NCI-H82 (cell line): ENCODE results near the gene LDLRAD3.
A peak's percentile ranks its signal among the peaks of the same experiment; 100 is the strongest.
"Not testable (repeated sequence)": the region's sequence is repeated elsewhere in the genome, so short reads cannot be mapped to it uniquely, and the experiment has no call there.

Experiments used
- DNase-seq: peaks from one replicate; lab custom pipeline; 2025; lab: John Stamatoyannopoulos, UW

LDLRAD3 gene

DNA sequence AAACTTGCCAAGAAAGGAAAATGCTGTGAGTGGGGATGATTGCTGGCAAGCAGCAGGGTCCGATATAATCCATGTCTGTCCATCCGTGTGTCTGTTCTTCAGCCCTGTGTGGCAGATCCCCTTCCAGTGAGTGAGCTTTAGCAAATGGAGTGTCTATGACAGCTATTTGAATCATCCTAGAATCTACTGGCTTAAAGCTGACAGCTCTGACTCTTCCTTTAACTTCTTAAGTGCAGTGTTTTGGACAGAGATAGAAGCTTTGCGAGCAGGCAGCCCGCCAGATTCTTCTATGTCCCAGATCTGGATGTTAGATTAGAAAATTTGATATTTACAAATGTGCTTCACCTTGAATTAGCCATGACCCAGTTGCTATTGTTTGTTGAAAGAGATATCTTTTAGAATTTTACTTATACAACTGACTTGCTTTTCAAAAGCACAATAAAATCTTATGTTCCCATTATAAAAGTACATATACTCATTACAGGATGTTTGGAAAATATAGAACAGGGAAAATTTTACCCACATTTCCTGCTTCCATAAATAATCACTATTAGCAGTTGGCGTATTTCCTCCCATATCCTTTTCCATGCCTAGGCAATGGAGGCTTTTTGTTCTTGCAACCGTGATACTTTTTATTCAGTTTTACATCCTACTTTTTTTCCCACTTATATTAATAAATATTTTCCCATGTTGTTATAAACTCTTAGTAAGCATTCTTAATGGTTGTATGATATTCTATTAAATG, 220.8 kb downstream of the LDLRAD3 start:
- no peak for DNase-seq

- no peak for DNase-seq
Measured at GRCh38 chr11:36165621-36166397, 221.9 kb downstream of the LDLRAD3 start.

DNA sequence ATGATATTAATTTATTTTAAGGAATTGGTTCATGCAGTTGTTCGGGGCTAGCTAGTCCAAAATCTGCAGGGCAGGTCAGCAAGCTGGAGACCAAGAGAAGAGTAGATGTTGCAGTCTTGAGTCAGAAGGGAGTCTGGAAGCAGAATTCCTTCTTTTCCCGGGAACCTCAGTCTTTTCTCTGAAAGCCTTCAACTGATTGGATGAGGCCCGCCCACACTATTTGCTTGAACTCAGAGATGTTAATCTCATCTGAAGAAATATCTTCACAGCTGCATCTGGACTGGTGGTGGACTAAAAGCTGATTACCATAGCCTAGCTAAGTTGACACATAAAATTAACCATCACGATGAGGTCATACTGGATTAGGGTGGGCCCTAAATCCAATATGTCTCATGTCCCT, 223.2 kb downstream of the LDLRAD3 start:
- DNase-seq: peak; percentile 67

- DNase-seq: no peak
Measured at GRCh38 chr11:36167729-36168128, 223.9 kb downstream of the LDLRAD3 start.

GRCh38 chr11:36177836-36178235, 234.0 kb downstream of the LDLRAD3 start:
- DNase-seq: no peak

- DNase-seq: no peak
Measured at GRCh38 chr11:36186340-36187175, 242.7 kb downstream of the LDLRAD3 start.

DNA sequence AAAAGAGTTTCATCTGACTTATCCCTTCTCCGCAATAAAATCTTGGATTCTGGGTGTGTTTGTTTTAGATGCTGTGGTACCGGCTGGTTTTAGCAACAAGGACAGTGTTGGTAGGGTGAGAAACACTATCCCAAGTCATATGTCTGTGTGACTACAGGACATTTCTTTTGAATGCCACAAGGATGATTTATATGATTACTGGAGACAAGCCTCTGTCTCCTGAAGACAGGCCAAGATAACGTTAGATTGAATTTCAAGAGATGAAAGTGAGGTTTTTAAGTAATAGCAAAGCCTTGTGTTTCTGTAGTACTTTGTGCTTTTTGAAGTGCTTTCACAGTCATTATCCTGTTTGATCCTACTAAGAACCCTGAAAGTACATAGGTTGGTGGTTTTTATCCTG, 243.8 kb downstream of the LDLRAD3 start:
- no peak for DNase-seq

DNA sequence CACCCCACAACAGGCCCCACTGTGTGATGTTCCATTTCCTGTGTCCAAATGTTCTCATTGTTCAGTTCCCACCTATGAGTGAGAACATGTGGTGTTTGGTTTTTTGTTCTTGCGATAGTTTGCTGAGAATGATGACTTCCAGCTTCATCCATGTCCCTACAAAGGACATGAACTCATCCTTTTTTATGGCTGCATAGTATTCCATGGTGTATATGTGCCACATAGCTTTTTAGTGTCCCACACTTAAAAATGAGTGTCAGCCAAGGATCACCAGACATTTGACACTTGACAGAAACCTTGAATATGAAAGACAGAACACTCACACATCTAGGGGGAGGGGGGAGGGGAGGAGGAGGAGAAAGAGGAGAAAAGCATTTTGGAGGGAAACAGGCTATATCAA, 245.9 kb downstream of the LDLRAD3 start:
- DNase-seq: not testable (repeated sequence)

DNA sequence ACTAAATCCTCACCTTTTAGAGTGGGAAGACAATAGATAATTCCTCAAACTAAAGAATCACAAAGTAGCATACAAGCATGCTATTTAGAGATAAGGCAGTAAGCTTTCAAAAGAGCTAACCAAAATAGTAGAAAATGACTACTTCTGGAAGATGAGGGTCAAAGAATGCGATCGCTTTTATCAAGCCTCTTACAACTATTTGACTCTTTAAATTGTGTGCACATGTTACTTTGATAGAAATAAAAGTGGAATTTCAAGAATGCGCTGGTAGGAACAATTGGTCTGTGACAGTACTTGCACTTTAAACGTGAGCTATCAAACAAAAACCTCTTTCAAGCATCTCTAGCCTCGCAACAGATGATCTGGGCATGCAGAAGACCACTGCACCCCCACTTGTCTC, 248.1 kb downstream of the LDLRAD3 start:
- DNase-seq: no peak

DNA sequence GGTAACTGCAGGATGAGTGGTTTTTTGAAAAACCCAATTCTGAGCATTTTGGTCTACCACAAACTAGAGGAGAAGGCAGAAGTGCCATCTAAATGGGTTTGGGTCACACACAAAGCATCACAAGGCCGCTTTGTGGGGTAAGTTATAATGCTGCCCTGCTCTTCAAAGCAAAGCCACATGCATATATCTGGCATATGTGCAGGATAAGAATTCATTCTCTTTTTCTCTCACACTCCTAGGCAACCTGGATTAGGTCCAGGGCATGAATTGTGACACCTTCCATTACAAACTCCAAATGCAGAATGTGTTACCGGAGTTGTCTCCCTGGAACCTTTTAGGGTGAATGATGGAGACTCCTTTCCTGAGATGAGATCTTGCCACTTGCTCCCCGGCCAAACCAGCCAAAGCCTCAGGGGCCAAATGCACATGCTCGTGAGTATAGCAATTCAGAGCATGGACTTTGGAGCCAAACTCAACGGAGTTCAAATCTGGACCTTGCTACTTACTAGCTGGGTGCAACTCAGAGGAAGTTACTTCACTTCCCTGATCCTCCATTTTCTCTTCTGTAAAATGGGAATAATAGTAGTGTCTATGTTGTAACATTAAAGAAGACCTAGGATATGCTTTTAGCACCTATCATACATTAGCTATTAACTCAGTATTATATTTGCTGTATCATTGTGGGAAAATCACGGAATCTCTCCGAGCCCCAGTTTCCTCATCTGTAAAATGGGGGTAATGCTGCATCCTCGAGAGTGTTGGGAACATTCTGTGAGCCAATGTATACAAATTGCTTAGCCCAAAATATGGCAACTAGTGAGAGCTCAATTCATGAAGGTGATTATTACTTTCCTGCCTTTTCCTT, 248.8 kb downstream of the LDLRAD3 start:
- DNase-seq: no peak

- no peak for DNase-seq
Measured at GRCh38 chr11:36193290-36193619, 249.4 kb downstream of the LDLRAD3 start.

GRCh38 chr11:36193721-36194120, 249.9 kb downstream of the LDLRAD3 start:
- DNase-seq: no peak

DNA sequence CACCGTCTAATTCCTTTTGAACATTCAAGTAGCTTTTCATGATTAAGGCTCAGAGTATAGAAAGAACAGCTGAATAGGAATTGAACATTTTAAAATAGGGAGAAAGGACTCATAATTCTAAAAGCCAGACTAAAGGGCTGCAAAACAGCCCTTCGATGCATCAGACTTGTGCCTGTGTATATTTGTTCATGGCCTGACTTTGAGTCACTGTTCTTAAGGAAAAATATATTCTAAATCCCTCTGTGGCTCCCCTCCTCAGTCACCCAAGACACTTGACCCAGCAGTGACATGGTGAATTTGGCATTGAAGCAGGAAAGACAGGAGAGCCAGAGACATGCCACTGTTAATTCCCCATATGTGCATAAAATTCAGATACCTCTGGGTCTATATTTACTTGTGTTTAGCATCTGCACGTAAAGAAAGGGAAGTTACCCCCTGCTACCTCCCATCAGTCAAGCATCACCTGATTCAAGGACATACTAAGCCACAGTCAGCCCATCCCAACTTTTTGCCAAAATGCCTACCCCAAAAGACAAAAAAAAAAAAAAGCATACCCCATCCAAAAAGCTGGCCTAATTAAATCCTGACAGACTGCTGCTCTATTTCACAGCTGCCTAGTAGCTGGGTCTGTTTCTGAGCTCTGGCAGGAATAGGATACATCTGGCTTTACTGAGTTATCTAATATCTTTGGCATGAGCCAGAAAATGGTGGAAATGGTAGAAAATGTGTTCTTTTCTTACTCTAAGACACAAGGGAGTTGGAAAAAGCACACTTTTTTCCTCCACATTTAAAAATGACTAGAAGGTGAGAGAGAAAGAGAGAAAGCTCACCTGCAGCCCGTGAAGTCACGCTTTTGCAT, 251.9 kb downstream of the LDLRAD3 start:
- no peak for DNase-seq

DNA sequence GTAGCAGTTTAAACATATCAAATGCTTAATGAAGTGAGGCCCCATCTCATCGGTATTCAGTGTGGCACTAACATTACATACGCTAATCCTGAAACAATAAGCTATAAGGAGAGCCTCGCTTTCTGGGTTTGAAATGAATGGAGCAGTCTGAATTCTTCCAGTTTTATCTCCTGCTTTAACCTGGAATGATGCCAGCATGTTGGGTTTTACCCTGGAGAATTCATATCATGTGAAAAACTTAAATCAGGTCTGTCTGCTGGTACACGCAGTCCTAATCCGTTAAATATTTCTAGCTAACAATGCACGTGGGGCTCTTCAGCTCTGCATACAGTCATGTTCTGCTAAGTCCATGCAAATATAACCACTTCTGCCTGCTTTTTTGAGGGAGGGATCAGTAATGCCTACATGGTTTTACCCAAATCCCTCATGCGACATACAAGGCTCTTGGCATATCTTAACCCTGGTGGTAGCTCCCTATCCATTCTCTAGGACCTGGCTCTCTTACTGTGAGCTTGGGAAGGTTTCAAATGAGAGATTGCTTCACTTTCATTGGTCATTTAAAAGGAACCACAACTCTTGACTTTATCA, 252.6 kb downstream of the LDLRAD3 start:
- no peak for DNase-seq

DNA sequence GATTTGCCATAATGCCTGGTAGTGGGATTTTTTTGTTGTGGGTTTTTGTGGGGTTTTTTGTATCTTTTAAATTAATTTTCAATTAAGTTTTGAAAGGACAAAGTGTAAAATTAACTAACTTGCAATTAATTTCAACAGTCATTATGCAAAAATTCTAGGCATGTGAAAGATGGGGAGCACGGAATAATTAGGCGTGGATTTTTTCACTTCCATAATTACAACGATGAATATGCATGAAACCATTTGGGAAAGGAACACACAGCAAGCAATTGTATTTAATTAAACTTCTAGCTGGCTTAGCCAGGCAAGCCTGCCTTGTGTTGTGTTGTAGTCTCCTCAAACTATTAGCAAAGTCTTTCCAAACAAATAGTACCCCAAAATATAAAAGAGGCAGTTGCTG, 257.5 kb downstream of the LDLRAD3 start:
- DNase-seq: no peak

DNA sequence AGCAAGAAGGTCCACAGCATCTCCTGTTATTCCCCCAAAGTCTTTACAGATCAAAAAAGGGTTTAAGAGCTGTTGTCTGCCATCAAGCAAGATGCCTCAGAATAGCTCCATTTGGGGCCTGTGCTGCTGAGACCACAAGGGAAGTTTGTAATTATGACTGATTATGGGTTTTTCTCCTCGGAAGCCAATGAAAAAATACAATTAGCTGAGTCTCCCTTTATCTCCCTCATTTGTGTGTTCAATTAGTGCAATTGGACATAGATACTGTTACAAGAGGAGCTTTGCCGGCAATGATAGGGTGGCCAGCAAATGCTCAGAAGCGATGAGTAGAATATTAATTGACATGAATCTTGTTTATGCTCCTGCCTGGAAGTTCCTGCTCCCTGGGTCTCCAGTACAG, 261.7 kb downstream of the LDLRAD3 start:
- DNase-seq: no peak

DNA sequence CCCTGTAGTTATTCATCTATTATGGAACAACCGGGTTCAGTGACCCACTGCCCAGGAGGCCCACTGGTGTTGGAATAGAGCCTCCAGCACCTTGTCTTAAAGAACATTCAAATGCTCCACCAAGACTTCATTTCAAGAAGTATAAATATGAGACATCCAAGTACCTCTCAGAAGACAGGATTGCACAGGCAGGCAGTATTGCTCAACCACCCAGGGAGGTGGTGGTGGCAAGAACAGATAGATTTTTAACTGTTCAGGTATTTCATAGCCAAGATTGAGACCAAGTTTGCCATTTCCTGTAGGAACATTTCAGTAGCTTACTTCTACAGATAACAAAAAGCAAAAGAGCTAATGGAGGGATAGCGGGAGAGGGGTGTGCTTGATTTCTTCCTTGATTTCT, 266.7 kb downstream of the LDLRAD3 start:
- DNase-seq: no peak

DNA sequence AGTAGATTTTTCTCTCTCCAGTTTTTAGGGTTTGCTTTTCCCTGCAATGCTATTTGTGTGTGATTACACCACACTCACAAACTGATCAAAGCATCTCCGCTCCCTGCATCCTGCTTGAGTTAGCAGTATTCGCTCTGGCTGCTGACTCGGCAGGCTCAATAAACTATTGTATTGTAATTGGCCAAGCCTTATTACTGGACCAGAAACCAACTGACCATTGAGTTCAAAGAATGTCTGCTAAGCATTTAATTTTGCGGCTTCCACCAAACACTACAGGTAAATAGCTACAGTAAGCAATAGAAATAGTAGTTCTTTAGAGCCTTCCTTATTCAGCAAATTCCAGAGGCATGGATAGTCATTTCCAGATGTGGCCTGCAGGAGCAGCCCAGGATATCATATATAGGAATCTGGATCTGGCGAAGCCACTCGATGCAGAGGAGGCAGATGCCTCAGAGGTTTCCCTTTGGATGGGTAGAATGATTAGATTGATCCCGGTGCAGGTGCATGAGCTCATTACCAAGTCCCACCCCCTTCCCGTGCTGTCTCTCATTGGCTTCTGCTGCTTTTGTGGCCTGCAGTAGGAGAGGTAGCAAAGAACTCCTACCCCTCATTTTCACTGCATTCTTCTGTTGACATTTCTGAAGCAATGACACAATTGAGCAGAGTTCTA, 268.0 kb downstream of the LDLRAD3 start:
- peak; percentile 5 for DNase-seq

DNA sequence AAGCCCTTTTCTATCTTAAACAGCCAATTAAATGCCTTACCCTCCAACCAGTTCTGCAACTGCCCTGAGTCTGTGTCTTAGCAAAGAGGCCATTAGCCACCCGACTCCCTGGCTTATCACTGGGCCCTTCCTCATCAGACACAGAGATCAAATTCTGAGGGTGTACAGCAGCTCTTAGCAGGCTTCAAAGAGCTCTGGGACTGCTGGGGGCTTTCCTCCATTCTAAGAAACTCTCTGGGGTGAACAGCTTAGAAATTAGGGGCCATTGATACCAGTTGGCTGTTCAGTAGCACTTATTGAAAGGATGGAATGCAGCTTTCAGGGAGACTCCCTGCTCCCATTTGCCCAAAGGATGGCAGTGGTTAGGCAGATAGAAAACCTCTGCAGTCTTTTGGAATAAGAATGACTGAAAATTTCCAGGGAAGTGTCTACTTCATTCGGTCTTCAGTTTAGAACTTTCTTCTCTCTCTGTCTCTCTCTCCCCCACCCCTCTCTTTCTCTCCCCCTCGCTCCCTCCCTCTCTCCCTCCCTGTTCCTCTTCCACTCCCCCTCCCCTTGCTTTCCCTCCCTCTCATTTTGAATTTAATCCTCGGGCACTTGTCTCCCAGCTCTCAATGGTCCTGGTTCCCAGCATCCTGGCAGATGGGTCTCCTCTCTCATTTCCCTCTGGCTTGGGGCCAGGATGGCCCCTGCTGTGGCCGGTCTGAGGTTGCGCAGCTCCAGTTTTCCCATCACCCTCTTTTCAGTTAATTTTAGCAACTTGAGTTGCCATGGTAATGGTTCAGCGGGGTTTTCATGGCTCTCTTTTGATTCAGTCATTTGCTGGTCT, 268.9 kb downstream of the LDLRAD3 start:
- DNase-seq: peak; percentile 48
